A673 (cell line): ENCODE measurements around the gene DCLK1.

Experiments used
- EZH2 ChIP-seq: fragments of 200-600 bp; sonication (generic); IDR thresholded peaks from 2 replicates; pipeline ENCODE4 v1.6.1; 2017; ENCODE audit warnings: borderline replicate concordance, low read depth, mild to moderate bottlenecking, mixed read lengths, antibody characterized with exemption, low read length; ENCODE audit not compliant: poor library complexity, severe bottlenecking
- TF ChIP-seq, protein P1 (sequence below): fragments of 300-800, 200-600 bp; sonication (generic); conservative IDR thresholded peaks from 2 replicates; pipeline ENCODE4 v1.5.1; 2017; ENCODE audit warnings: low read depth, mild to moderate bottlenecking, antibody characterized with exemption, low read length, moderate library complexity, mixed read lengths

GRCh38 chr13:35731471-35731870 lies 399.7 kb downstream of the DCLK1 start:
- no peak for TF ChIP-seq EZH2
- TF ChIP-seq, protein P1, sequence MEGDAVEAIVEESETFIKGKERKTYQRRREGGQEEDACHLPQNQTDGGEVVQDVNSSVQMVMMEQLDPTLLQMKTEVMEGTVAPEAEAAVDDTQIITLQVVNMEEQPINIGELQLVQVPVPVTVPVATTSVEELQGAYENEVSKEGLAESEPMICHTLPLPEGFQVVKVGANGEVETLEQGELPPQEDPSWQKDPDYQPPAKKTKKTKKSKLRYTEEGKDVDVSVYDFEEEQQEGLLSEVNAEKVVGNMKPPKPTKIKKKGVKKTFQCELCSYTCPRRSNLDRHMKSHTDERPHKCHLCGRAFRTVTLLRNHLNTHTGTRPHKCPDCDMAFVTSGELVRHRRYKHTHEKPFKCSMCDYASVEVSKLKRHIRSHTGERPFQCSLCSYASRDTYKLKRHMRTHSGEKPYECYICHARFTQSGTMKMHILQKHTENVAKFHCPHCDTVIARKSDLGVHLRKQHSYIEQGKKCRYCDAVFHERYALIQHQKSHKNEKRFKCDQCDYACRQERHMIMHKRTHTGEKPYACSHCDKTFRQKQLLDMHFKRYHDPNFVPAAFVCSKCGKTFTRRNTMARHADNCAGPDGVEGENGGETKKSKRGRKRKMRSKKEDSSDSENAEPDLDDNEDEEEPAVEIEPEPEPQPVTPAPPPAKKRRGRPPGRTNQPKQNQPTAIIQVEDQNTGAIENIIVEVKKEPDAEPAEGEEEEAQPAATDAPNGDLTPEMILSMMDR: no peak
